Measurements from ENCODE around the gene LRATD1.

Gene LRATD1

GRCh38 chr2:14634182-14634488 lies 1.6 kb downstream of the LRATD1 start:
- DNase-seq, result no peak

- no peak for DNase-seq
These were observed 2.2 kb downstream of the LRATD1 start for GRCh38 chr2:14634489-14635390.

- no peak for DNase-seq
These were observed 2.9 kb downstream of the LRATD1 start for GRCh38 chr2:14635391-14635871.

- DNase-seq, result no peak
These were observed 6.0 kb downstream of the LRATD1 start for GRCh38 chr2:14638488-14638887.

- DNase-seq, result no peak
These were observed 8.6 kb downstream of the LRATD1 start for GRCh38 chr2:14641116-14641515.

GRCh38 chr2:14642499-14642898 lies 10.0 kb downstream of the LRATD1 start:
- no peak for DNase-seq

- DNase-seq, result no peak
These were observed 15.2 kb downstream of the LRATD1 start for GRCh38 chr2:14647714-14648113.

GRCh38 chr2:14650066-14650465 lies 17.5 kb downstream of the LRATD1 start:
- no peak for DNase-seq

- DNase-seq, result no peak
These were observed 22.3 kb downstream of the LRATD1 start for GRCh38 chr2:14654835-14655282.

GRCh38 chr2:14656146-14656545 lies 23.6 kb downstream of the LRATD1 start:
- no peak for DNase-seq

- no peak for DNase-seq
These were observed 28.6 kb downstream of the LRATD1 start for GRCh38 chr2:14661163-14661562.

GRCh38 chr2:14673351-14673875 lies 40.9 kb downstream of the LRATD1 start:
- DNase-seq, result no peak

GRCh38 chr2:14675489-14675888 lies 43.0 kb downstream of the LRATD1 start:
- no peak for DNase-seq

- DNase-seq, result no peak
These were observed 43.9 kb downstream of the LRATD1 start for GRCh38 chr2:14676371-14676770.

GRCh38 chr2:14677039-14677438 lies 44.5 kb downstream of the LRATD1 start:
- no peak for DNase-seq

GRCh38 chr2:14678761-14679160 lies 46.2 kb downstream of the LRATD1 start:
- DNase-seq, result no peak

- DNase-seq, result no peak
These were observed 49.1 kb downstream of the LRATD1 start for GRCh38 chr2:14681608-14682007.

All from stimulated activated CD4-positive, alpha-beta T cell treated with anti-CD3 and anti-CD28 coated beads, Interleukin-12 subunit alpha, Interleukin-12 subunit beta, amount 100 ng/mL, for 4 hours (primary cell).